Measurements from ENCODE around the gene OOEP.
A peak's percentile ranks its signal among the peaks of the same experiment; 100 is the strongest.
"Not testable (repeated sequence)": the region's sequence is repeated elsewhere in the genome, so short reads cannot be mapped to it uniquely, and the experiment has no call there.

Gene OOEP

GRCh38 chr6:73369563-73369962 is at the start of gene OOEP:
Gene OOEP (minus strand): TSS chr6:73369897. CDS start chr6:73369792, 105 bp downstream.
- DNase-seq (ENCODE audit: low spot score) (no peak), FAIRE-seq (no peak)

GRCh38 chr6:73418081-73418741 is 48.5 kb upstream of the OOEP start:
- DNase-seq (ENCODE audit: low spot score) (no peak), FAIRE-seq (no peak)

- DNase-seq (ENCODE audit: low spot score) (no peak), FAIRE-seq (no peak)
Observed at GRCh38 chr6:73413102-73413501, 43.4 kb upstream of the OOEP start.

DNA sequence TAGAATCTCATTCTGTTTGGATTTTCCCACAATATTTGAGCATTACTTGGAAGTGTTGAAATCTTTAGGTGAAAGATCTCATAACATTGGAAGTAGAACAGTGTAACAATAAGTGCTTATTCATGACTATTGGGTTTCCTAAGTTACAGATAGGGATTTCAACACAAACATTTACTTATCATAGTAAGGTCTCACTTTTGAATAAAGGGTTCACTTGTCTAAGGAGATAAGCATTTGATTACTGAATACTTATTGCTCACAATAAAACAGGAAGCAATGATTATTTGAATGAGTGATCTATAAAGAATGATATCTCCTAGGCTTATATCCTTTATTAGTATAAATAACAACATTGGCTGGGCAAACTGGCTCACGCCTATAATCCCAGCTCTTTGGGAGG is 39.7 kb upstream of the OOEP start:
- FAIRE-seq: no peak
- no peak for DNase-seq (ENCODE audit: low spot score)

DNA sequence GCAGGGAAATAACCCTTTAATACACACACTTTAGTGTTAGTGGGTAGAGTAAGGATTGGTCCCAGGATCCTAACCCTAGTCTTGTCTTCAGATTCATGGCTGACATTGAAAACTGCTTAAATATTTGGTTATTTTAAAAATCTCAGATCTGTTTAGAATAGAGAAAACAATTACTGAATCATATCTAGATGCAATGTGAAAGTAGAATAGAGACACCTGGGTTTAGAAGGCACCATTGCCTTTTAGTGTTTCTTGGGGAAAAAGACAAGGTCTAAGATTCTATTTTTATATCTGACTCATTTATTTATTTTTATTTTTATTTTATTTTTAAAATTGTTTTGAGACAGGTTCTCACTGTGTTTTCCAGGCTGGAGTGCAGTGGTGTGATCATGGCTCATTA is 31.0 kb upstream of the OOEP start:
- DNase-seq (ENCODE audit: low spot score) (no peak), FAIRE-seq (no peak)

- DNase-seq (ENCODE audit: low spot score) (no peak), FAIRE-seq (no peak)
Observed at GRCh38 chr6:73395875-73396274, 26.2 kb upstream of the OOEP start.

DNA sequence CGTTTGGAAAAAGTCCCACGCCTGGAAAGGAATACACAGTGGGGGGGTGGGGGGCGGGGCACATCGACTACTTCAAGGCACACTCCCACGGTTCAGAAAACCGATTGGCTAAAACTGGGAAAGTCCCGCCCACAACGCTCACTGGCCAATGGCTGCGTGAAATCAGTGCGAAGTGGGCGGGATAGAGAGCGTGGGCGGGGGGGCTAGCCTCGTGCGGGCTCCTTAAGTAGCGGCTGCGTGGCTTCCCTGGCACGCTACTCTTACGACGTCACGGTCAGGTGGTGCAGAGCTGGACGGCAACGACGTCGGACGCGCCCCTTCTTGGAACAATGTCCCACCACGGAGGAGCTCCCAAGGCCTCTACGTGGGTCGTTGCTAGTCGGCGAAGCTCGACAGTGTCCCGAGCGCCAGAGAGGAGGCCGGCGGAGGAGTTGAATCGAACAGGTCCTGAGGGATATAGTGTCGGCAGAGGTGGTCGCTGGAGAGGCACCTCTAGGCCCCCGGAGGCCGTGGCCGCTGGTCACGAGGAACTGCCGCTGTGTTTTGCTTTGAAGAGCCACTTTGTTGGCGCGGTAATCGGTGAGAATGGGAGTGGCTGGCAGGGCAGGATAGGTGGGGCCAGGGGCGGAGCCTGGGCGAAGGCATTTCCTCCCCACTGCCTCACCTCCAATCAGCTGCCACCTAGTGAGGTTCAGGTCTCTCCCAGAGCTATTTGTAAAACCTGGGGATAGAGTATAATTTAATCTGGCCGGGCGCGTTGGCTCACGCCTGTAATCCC is 25.1 kb upstream of the OOEP start, which contains the start of gene DDX43:
TSS of gene DDX43 (plus strand) at position 252 of the 778 bp plus-strand sequence. CDS start at position 330, 78 bp downstream.
- DNase-seq (ENCODE audit: low spot score): peak; percentile 90
- no peak for FAIRE-seq

DNA sequence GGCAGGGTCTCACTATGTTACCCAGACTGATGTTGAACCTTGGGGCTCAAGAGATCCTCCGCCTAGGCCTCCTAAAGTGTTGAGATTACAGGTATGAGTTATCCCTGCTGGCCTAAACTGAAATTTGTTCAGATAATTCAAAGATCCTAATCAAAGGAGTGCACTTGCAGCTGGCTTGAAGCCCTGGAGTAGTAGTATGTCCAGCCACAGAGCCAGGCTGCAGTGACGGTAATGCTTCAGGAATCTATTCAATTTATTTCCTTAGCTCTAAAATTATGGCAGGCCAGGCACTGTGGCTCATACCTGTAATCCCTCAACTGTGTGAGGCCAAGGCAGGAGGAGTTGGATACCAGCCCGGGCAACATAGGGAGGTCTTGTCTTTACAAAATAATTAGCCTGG is 23.6 kb upstream of the OOEP start:
- FAIRE-seq (no peak), DNase-seq (ENCODE audit: low spot score) (no peak)

- DNase-seq (ENCODE audit: low spot score); FAIRE-seq: not testable (repeated sequence)
Observed at GRCh38 chr6:73392188-73392587, 22.5 kb upstream of the OOEP start.

DNA sequence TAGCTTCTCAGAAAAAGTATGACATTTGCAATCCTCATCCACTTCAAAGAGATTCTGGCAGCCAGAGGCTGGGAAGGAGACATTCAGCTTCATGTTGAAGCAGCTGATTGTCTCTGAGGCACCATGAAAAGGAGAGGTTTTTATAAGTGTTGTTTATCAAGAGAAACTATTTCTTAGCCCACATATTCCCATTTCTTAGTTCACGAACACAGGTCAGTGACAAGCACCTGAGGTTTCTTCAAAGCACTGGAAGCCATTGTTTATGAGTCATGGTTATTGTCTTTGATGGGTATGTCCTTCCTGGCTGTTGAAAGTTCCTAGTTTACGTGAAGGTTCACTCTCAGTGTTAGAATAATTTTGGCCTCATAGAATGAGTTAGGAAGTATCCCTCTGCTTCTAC is 22.0 kb upstream of the OOEP start:
- FAIRE-seq (no peak), DNase-seq (ENCODE audit: low spot score) (no peak)

GRCh38 chr6:73389854-73390253 is 20.2 kb upstream of the OOEP start:
- DNase-seq (ENCODE audit: low spot score) (no peak), FAIRE-seq (no peak)

GRCh38 chr6:73388800-73389512 is 19.3 kb upstream of the OOEP start:
- peak; percentile 79 for DNase-seq (ENCODE audit: low spot score)
- FAIRE-seq: no peak

DNA sequence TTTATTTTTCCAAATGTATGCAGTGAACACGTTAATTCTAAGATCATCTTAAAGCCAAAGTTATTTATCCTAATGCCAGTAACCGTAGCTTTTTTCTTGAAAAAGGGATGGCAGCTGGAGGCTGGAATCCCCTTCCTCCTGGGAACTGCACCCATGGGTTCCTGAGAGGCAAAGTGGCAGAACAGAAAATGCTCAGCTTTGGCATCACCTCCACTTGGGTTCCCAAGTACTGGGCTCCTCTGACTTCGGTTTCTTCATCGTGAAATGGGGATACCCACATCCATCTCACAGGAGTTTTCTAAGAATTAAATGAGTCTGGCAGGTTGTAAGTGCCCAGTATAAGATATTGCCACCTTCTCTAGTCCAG is 18.7 kb upstream of the OOEP start:
- no peak for FAIRE-seq
- no peak for DNase-seq (ENCODE audit: low spot score)

- no peak for DNase-seq (ENCODE audit: low spot score)
- FAIRE-seq: no peak
Observed at GRCh38 chr6:73382462-73383113, 12.9 kb upstream of the OOEP start.

DNA sequence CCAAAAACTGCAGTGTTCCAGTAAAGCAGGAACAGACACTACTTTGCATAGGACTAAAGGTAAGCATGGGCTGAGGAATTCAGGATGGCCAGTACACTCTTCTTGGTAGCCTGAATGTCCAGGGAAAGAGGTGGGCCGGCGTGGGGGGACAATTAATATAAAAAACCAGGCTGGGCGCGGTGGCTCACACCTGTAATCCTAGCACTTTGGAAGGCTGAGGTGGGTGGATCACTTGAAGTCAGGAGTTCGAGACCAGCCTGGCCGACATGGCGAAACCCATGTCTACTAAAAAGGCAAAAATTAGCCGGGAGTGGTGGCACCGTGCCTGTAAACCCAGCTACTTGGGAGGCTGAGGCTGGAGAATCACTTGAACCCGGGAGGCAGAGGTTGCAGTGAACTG is 11.8 kb upstream of the OOEP start:
- not testable (repeated sequence) for FAIRE-seq

DNA sequence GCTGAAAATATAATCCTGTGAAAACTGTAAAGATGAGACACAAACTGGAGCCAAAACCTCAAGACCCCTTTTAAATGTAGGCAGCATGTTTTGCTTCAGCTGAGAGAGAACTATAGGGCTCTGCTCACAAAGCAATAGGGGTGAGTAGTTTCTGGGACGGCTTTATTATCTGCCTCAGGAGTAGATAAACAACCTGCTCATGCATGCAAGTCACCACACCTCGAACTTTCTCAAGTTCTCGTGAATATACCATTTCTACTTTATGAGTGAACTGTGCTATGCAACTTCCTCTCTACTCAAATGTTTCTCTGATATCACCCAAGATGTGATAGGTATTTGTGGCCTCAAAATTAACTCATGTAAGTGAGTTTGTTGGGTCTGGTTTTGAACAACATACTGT is 7.5 kb upstream of the OOEP start:
- no peak for FAIRE-seq

More for the DNA sequence above, 11.8 kb upstream of the OOEP start:
- not testable (repeated sequence) for DNase-seq (ENCODE audit: low spot score)

GRCh38 chr6:73375216-73375615 is 5.5 kb upstream of the OOEP start:
- DNase-seq (ENCODE audit: low spot score) (no peak), FAIRE-seq (no peak)

More for the DNA sequence above, 7.5 kb upstream of the OOEP start:
- no peak for DNase-seq (ENCODE audit: low spot score)

GRCh38 chr6:73372516-73372915 is 2.8 kb upstream of the OOEP start:
- DNase-seq (ENCODE audit: low spot score): no peak
- no peak for FAIRE-seq

DNA sequence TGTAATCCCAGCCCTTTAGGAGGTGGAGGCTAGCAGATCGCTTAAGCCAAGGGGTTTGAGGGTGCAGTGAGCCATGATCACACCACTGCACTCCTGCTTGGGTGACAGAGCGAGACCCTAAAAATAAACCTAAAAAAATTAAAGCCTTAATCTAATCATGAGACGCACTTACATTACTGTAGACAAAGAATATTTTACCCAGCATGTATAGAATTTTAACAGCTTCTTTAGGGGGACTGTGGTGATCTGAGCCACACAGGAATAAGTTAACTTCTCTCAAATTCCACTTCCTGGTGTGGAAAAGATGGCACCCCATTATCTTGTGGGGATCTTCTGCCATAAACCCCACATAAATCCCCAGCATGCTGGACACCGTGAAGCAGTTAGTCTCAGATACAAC is 2.3 kb upstream of the OOEP start:
- FAIRE-seq (no peak), DNase-seq (ENCODE audit: low spot score) (no peak)

DNA sequence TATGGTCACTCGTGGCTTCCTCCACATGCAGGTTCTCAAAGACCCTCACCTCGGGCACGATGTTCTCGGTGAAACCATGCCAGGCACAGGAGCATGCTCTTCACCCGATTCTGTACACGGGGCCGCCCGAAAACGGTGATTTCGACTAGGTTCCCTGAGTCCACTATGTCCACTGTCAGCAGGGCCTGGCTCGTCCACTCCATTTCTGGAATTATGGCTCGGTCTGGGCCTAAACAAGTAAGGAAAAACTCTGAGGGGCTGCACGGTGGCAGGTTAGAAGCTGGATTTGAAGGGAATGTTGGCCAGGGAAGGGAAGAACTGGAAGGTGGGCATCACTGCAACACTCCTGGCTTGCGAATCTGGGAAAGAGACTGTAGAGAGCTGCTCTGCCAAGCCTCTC is 540 bp downstream of the OOEP start:
- DNase-seq (ENCODE audit: low spot score) (no peak), FAIRE-seq (no peak)

GRCh38 chr6:73368675-73369074 is 1.0 kb downstream of the OOEP start:
- no peak for DNase-seq (ENCODE audit: low spot score)
- FAIRE-seq: no peak
